Liver (tissue), 9 donors: Measurements from ENCODE around the gene NRG3. TPM values are rescaled to one million over a fixed set of nuclear protein-coding genes. Genes with fewer than 3 reads are reported as not detected.

Source experiments
- DNase-seq: peaks from one replicate; pipeline ENCODE4 v3.0.0-alpha.2; 2017; ENCODE audit warnings: low spot score
- H3K27ac ChIP-seq, 2 donors: one replicate each; pipeline ENCODE4 v1.7.0; 2013; ENCODE audit warnings: inconsistent platforms in 2 of 2, low read length in 2 of 2, control low read depth in 1 of 2, low read depth in 1 of 2, mild to moderate bottlenecking in 1 of 2
- H3K27me3 ChIP-seq, 4 donors: one replicate each; pipeline versions ENCODE4 v1.6.1 to v1.7.0; 2013; ENCODE audit warnings: low read length in 3 of 4, inconsistent platforms in 1 of 4, mild to moderate bottlenecking in 1 of 4, moderate library complexity in 1 of 4; ENCODE audit not compliant: control insufficient read depth in 4 of 4, insufficient read depth in 4 of 4
- H3K36me3 ChIP-seq, 4 donors: one replicate each; pipeline versions ENCODE4 v1.6.1 to v1.7.0; 2013; ENCODE audit warnings: low read length in 3 of 4, mild to moderate bottlenecking in 3 of 4, low read depth in 1 of 4, moderate library complexity in 1 of 4; ENCODE audit not compliant: control insufficient read depth in 4 of 4, insufficient read depth in 3 of 4
- H3K4me1 ChIP-seq, 4 donors: one replicate each; pipeline versions ENCODE4 v1.6.1 to v1.7.0; 2013; ENCODE audit warnings: low read length in 3 of 4, mild to moderate bottlenecking in 3 of 4, moderate library complexity in 1 of 4; ENCODE audit not compliant: control insufficient read depth in 4 of 4, insufficient read depth in 4 of 4
- H3K4me3 ChIP-seq, 3 donors: one replicate each; pipeline versions ENCODE4 v1.6.1 to v1.7.0; 2013; ENCODE audit warnings: low read length in 3 of 3, control low read depth in 1 of 3, low read depth in 1 of 3, mild to moderate bottlenecking in 1 of 3
- H3K9ac ChIP-seq, 2 donors: one replicate each; pipeline ENCODE4 v1.7.0; 2013; ENCODE audit warnings: low read length in 2 of 2, mild to moderate bottlenecking in 2 of 2, moderate library complexity in 2 of 2, control low read depth in 1 of 2, low read depth in 1 of 2
- H3K9me3 ChIP-seq, 4 donors: one replicate each; pipeline versions ENCODE4 v1.6.1 to v1.7.0; 2013; ENCODE audit warnings: low read length in 3 of 4; ENCODE audit not compliant: control insufficient read depth in 4 of 4
- ATF3 ChIP-seq: IDR thresholded peaks from 2 replicates; pipeline ENCODE4 v1.6.1; 2016; ENCODE audit warnings: antibody characterized with exemption
- CTCF ChIP-seq: fragments of 150-350 bp; IDR thresholded peaks from 2 replicates; pipeline ENCODE4 v1.5.1; 2017; ENCODE audit warnings: improper control_type of control experiment, low read depth, low read length; ENCODE audit not compliant: missing input control
- EGR1 ChIP-seq, 2 donors: IDR thresholded peaks; 2 replicates each; pipeline ENCODE4 v1.6.1; 2016 to 2018; ENCODE audit warnings: antibody characterized with exemption in 2 of 2, low read depth in 2 of 2
- FOXA1 ChIP-seq: IDR thresholded peaks from 2 replicates; pipeline ENCODE4 v1.6.1; 2016; ENCODE audit warnings: antibody characterized with exemption
- FOXA2 ChIP-seq: IDR thresholded peaks from 2 replicates; pipeline ENCODE4 v1.6.1; 2016; ENCODE audit warnings: antibody characterized with exemption
- GABPA ChIP-seq, 2 donors: IDR thresholded peaks in 1 of 2; conservative IDR thresholded peaks in 1 of 2; 2 replicates each; pipeline ENCODE4 v1.6.1; 2016; ENCODE audit warnings: antibody characterized with exemption in 2 of 2, mild to moderate bottlenecking in 1 of 2, moderate library complexity in 1 of 2
- HNF4A ChIP-seq, 2 donors: conservative IDR thresholded peaks; 2 replicates each; pipeline ENCODE4 v1.6.1; 2016; ENCODE audit warnings: antibody characterized with exemption in 2 of 2, mild to moderate bottlenecking in 2 of 2
- HNF4G ChIP-seq: IDR thresholded peaks from 2 replicates; pipeline ENCODE4 v1.6.1; 2016; ENCODE audit warnings: antibody characterized with exemption
- JUND ChIP-seq, 2 donors: IDR thresholded peaks; 2 replicates each; pipeline ENCODE4 v1.6.1; 2016; ENCODE audit warnings: antibody characterized with exemption in 2 of 2
- MAX ChIP-seq: IDR thresholded peaks from 2 replicates; pipeline ENCODE4 v1.6.1; 2016; ENCODE audit warnings: antibody characterized with exemption
- RAD21 ChIP-seq, 2 donors: IDR thresholded peaks; 2 replicates each; pipeline ENCODE4 v1.6.1; 2016; ENCODE audit warnings: antibody characterized with exemption in 2 of 2, mild to moderate bottlenecking in 2 of 2
- REST ChIP-seq: IDR thresholded peaks from 2 replicates; pipeline ENCODE4 v1.6.1; 2016; ENCODE audit warnings: antibody characterized with exemption, mild to moderate bottlenecking
- RXRA ChIP-seq, 2 donors: IDR thresholded peaks; 2 replicates each; pipeline ENCODE4 v1.6.1; 2017 to 2018; ENCODE audit warnings: antibody characterized with exemption in 2 of 2, mild to moderate bottlenecking in 1 of 2
- SP1 ChIP-seq: IDR thresholded peaks from 2 replicates; pipeline ENCODE4 v1.6.1; 2018; ENCODE audit warnings: antibody characterized with exemption, mild to moderate bottlenecking
- TAF1 ChIP-seq: conservative IDR thresholded peaks from 2 replicates; pipeline ENCODE4 v1.6.1; 2016; ENCODE audit warnings: antibody characterized with exemption, mild to moderate bottlenecking
- YY1 ChIP-seq: IDR thresholded peaks from 2 replicates; pipeline ENCODE4 v1.6.1; 2016; ENCODE audit warnings: antibody characterized with exemption, mild to moderate bottlenecking
- ZBTB33 ChIP-seq: IDR thresholded peaks from 2 replicates; pipeline ENCODE4 v1.6.1; 2016; ENCODE audit warnings: antibody characterized with exemption
- WGBS: extraction: QIAGEN DNeasy Blood & Tissue Kit; methylation state at CpG from one replicate; pipeline ENCODE4 v1.1.7; 2013; 5-methylcytosine and 5-hydroxymethylcytosine counted together
- polyA plus RNA-seq, 2 donors: library from polyadenylated mRNA; stranded (reverse) in 1 of 2; unstranded in 1 of 2; fragments of 200-250 nt in 1 of 2; fragments of >200 nt in 1 of 2; fragmentation: Nextera tagmentation in 1 of 2; extraction: Ambion mirVana in 1 of 2; gene quantifications; one replicate each; pipeline versions ENCODE4 v1.2.1 to v1.2.3, GENCODE V29; 2013 to 2015
- total RNA-seq, 2 donors: library from RNA; depleted of rRNA; stranded (reverse); fragments of >200 nt; gene quantifications; one replicate each; pipeline ENCODE4 v1.2.3, GENCODE V29; 2014
- donor health status: healthy.
- donor health status: healthy.
- donor health status: healthy.
- donor health status: healthy.
- donor health status: healthy.

The NRG3 gene
- total and polyA plus RNA-seq, 4 donors, result 0.24 to 3.7 (median 0.38) TPM

GRCh38 chr10:82242778-82243177, 367.8 kb downstream of the NRG3 start:
- Histone ChIP-seq H3K4me1 (no peaks in the 10 kb centered on the region), H3K27me3 (no peaks in the 10 kb centered on the region), H3K9ac (no peak overlapping the region), H3K27ac (no peak overlapping the region), H3K9me3 (no peaks in the 10 kb centered on the region), H3K36me3 (no peaks in the 10 kb centered on the region), H3K4me3 (no peak overlapping the region)
- TF ChIP-seq FOXA2 (no peak), RXRA (IDR thresholded peaks at IDR 0.05) (no peak), SP1 (no peak), HNF4G (no peak), CTCF (no peak), REST (no peak), YY1 (no peak), EGR1 (IDR thresholded peaks at IDR 0.05; ENCODE audit: low read depth in 2 of 2) (no peak), ZBTB33 (no peak), ATF3 (no peak), GABPA (IDR thresholded peaks at IDR 0.05 in 1 of 2, conservative IDR thresholded peaks at IDR 0.05 in 1 of 2) (no peak), HNF4A (conservative IDR thresholded peaks at IDR 0.05) (no peak), JUND (IDR thresholded peaks at IDR 0.05) (no peak), RAD21 (IDR thresholded peaks at IDR 0.05) (no peak), MAX (no peak), TAF1 (no peak)
- WGBS, result 64% methylated on average over 2 of the region's 2 CpGs
- DNase-seq, result no peak

GRCh38 chr10:82245157-82245556, 370.2 kb downstream of the NRG3 start:
- H3K9me3 ChIP-seq, result no peaks in the 10 kb centered on the region
- no peak overlapping the region for H3K9ac ChIP-seq
- H3K4me1 ChIP-seq, result no peaks in the 10 kb centered on the region
- no peak overlapping the region for H3K27ac ChIP-seq
- no peaks in the 10 kb centered on the region for H3K27me3 ChIP-seq
- H3K36me3 ChIP-seq, result no peaks in the 10 kb centered on the region
- H3K4me3 ChIP-seq, result no peak overlapping the region
- WGBS, result 83% methylated on average over 2 of the region's 2 CpGs
- DNase-seq, result no peak
- TF ChIP-seq FOXA1 (no peak), TAF1 (no peak), YY1 (no peak), MAX (no peak), RXRA (IDR thresholded peaks at IDR 0.05) (no peak), CTCF (no peak), FOXA2 (no peak), EGR1 (IDR thresholded peaks at IDR 0.05; ENCODE audit: low read depth in 2 of 2) (no peak), HNF4A (conservative IDR thresholded peaks at IDR 0.05) (no peak), REST (no peak), JUND (IDR thresholded peaks at IDR 0.05) (no peak)
